ENCODE results near the gene RABGEF1. TPM values are rescaled to one million over a fixed set of nuclear protein-coding genes. Genes with fewer than 3 reads are reported as not detected.
"Not testable (repeated sequence)": the region's sequence is repeated elsewhere in the genome, so short reads cannot be mapped to it uniquely, and the experiment has no call there.

RABGEF1 gene
- total RNA-seq, 1 donor from 2014 or later = 26.8 TPM

- H3K27ac Mint-ChIP-seq (ENCODE audit: unreplicated experiment) = no peak overlapping the region
- peaks cover 52% of the 10 kb centered on the region for H3K4me1 Mint-ChIP-seq (ENCODE audit: low read depth)
- no peak for TF ChIP-seq CTCF (IDR thresholded peaks at IDR 0.05)
- H3K36me3 Mint-ChIP-seq (ENCODE audit: low read depth) = peaks cover 1% of the 10 kb centered on the region
- DNase-seq (ENCODE audit: low spot score) = no peak
- H3K9me3 Mint-ChIP-seq (ENCODE audit: low read depth) = no peaks in the 10 kb centered on the region
- no peak overlapping the region for H3K4me3 Mint-ChIP-seq (ENCODE audit: unreplicated experiment)
- H3K27me3 Mint-ChIP-seq (ENCODE audit: low read depth) = no peaks in the 10 kb centered on the region
These were observed 7.5 kb downstream of the RABGEF1 start for GRCh38 chr7:66747881-66748511.

GRCh38 chr7:66748791-66749190 lies 8.3 kb downstream of the RABGEF1 start:
- no peak for DNase-seq (ENCODE audit: low spot score)
- Mint-ChIP-seq H3K4me3 (ENCODE audit: unreplicated experiment) (no peak overlapping the region), H3K27ac (ENCODE audit: unreplicated experiment) (peak overlapping the region; percentile 3), H3K9me3 (ENCODE audit: low read depth) (no peaks in the 10 kb centered on the region), H3K27me3 (ENCODE audit: low read depth) (no peaks in the 10 kb centered on the region), H3K4me1 (ENCODE audit: low read depth) (peaks cover 47% of the 10 kb centered on the region), H3K36me3 (ENCODE audit: low read depth) (peaks cover 1% of the 10 kb centered on the region)
- TF ChIP-seq CTCF (IDR thresholded peaks at IDR 0.05) = no peak

GRCh38 chr7:66751945-66752344 lies 11.4 kb downstream of the RABGEF1 start:
- no peak overlapping the region for H3K4me3 Mint-ChIP-seq (ENCODE audit: unreplicated experiment)
- no peaks in the 10 kb centered on the region for H3K9me3 Mint-ChIP-seq (ENCODE audit: low read depth)
- no peak for TF ChIP-seq CTCF (IDR thresholded peaks at IDR 0.05)
- DNase-seq (ENCODE audit: low spot score) = no peak
- H3K27me3 Mint-ChIP-seq (ENCODE audit: low read depth) = no peaks in the 10 kb centered on the region
- H3K36me3 Mint-ChIP-seq (ENCODE audit: low read depth) = peaks cover 1% of the 10 kb centered on the region
- H3K27ac Mint-ChIP-seq (ENCODE audit: unreplicated experiment) = no peak overlapping the region
- H3K4me1 Mint-ChIP-seq (ENCODE audit: low read depth) = peaks cover 53% of the 10 kb centered on the region

GRCh38 chr7:66754541-66754940 lies 14.0 kb downstream of the RABGEF1 start:
- Mint-ChIP-seq H3K4me3 (ENCODE audit: unreplicated experiment) (no peak overlapping the region), H3K27ac (ENCODE audit: unreplicated experiment) (no peak overlapping the region), H3K27me3 (ENCODE audit: low read depth) (no peaks in the 10 kb centered on the region), H3K4me1 (ENCODE audit: low read depth) (peaks cover 49% of the 10 kb centered on the region), H3K36me3 (ENCODE audit: low read depth) (peaks cover 1% of the 10 kb centered on the region), H3K9me3 (ENCODE audit: low read depth) (no peaks in the 10 kb centered on the region)
- no peak for DNase-seq (ENCODE audit: low spot score)
- no peak for TF ChIP-seq CTCF (IDR thresholded peaks at IDR 0.05)

- not testable (repeated sequence) for H3K27ac Mint-ChIP-seq (ENCODE audit: unreplicated experiment)
These were observed 14.5 kb downstream of the RABGEF1 start for GRCh38 chr7:66755059-66755458.

GRCh38 chr7:66756227-66756626 lies 15.7 kb downstream of the RABGEF1 start:
- H3K4me1 Mint-ChIP-seq (ENCODE audit: low read depth) = peaks cover 34% of the 10 kb centered on the region

More at GRCh38 chr7:66755059-66755458, 14.5 kb downstream of the RABGEF1 start:
- H3K27me3 Mint-ChIP-seq (ENCODE audit: low read depth); H3K4me3 Mint-ChIP-seq (ENCODE audit: unreplicated experiment); H3K36me3 Mint-ChIP-seq (ENCODE audit: low read depth); DNase-seq (ENCODE audit: low spot score); H3K9me3 Mint-ChIP-seq (ENCODE audit: low read depth): not testable (repeated sequence)
- H3K4me1 Mint-ChIP-seq (ENCODE audit: low read depth) = peaks cover 45% of the 10 kb centered on the region

More at GRCh38 chr7:66756227-66756626, 15.7 kb downstream of the RABGEF1 start:
- DNase-seq (ENCODE audit: low spot score); H3K9me3 Mint-ChIP-seq (ENCODE audit: low read depth); H3K27me3 Mint-ChIP-seq (ENCODE audit: low read depth); H3K36me3 Mint-ChIP-seq (ENCODE audit: low read depth); H3K4me3 Mint-ChIP-seq (ENCODE audit: unreplicated experiment): not testable (repeated sequence)
- peak overlapping the region; percentile 13 for H3K27ac Mint-ChIP-seq (ENCODE audit: unreplicated experiment)

Data from chondrocyte (in vitro differentiated cells).